Kidney epithelial cell (primary cell): Measurements from ENCODE around the gene RNASEH2B. TPM values are rescaled to one million over a fixed set of nuclear protein-coding genes. Genes with fewer than 3 reads are reported as not detected.

ENCODE experiments used
- DNase-seq: peaks from one replicate; pipeline ENCODE4 v3.0.0-alpha.2; 2010; ENCODE audit warnings: low read depth
- H3K27me3 ChIP-seq: 2 replicates; pipeline ENCODE4 v1.6.0; 2011; ENCODE audit warnings: low read length; ENCODE audit not compliant: control insufficient read depth, insufficient read depth
- H3K36me3 ChIP-seq: 2 replicates; pipeline ENCODE4 v1.5.1; 2011; ENCODE audit warnings: low read length; ENCODE audit not compliant: control insufficient read depth, insufficient read depth
- H3K4me3 ChIP-seq: 2 replicates; pipeline ENCODE4 v1.5.1; 2011; ENCODE audit warnings: low read depth, mild to moderate bottlenecking, control low read depth, low read length
- CTCF ChIP-seq: IDR thresholded peaks from 2 replicates; pipeline ENCODE4 v1.5.1; 2011; ENCODE audit warnings: mild to moderate bottlenecking, moderate library complexity, low read length, control low read depth, inconsistent platforms; ENCODE audit not compliant: insufficient read depth, poor library complexity, severe bottlenecking
- total RNA-seq: library from RNA; depleted of rRNA; stranded (reverse); fragments of >200 nt; gene quantifications from 2 replicates; pipeline ENCODE4 v1.2.3, GENCODE V29; 2015

RNASEH2B gene
- total RNA-seq, 1 donor from 2014 or later, result 26.7 TPM

DNA sequence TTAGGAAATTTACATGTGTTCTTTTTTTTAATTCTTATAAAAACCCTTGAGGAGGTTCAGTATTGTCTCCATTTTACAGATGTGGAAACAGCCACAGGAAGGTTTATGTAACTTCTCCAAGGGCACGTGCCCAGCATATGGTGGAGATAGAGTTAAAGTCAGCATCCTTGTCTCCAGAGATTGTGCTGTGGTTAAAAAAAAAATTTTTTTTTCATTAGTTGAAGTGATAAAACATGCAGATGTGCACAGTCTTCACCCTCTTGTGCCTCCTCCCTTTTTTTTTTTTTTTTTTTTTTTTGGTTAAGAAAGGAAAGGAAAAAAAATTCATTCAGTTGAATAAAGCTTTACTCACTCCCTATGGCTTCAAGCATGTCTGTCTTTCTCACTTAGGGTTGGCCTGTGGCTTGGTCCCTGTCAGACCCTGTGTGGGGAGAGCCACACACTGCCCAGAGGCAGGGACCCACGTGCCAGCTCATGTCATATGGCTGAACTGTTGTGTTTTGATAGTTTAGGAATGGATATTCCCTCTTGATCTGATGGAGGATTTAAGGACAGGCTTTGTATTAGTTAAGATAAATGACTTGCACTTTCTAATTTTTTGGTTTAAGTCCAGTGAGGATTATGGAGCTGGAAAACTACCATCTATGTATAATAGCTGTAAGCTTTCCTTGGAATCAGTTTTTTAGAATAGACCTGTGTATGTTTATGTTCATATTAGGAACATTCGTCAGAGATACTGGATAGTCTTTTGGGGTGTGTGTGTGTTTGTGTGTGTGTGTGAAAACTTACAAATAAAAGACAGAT is 19.3 kb downstream of the RNASEH2B start:
- TF ChIP-seq CTCF, result no peak
- H3K4me3 ChIP-seq, result no peak overlapping the region
- DNase-seq, result no peak
- no peaks in the 10 kb centered on the region for H3K36me3 ChIP-seq
- no peaks in the 10 kb centered on the region for H3K27me3 ChIP-seq

GRCh38 chr13:50932091-50932490 is 22.5 kb downstream of the RNASEH2B start:
- no peak for TF ChIP-seq CTCF
- H3K36me3 ChIP-seq, result no peaks in the 10 kb centered on the region
- H3K27me3 ChIP-seq, result no peaks in the 10 kb centered on the region
- no peak overlapping the region for H3K4me3 ChIP-seq
- no peak for DNase-seq

DNA sequence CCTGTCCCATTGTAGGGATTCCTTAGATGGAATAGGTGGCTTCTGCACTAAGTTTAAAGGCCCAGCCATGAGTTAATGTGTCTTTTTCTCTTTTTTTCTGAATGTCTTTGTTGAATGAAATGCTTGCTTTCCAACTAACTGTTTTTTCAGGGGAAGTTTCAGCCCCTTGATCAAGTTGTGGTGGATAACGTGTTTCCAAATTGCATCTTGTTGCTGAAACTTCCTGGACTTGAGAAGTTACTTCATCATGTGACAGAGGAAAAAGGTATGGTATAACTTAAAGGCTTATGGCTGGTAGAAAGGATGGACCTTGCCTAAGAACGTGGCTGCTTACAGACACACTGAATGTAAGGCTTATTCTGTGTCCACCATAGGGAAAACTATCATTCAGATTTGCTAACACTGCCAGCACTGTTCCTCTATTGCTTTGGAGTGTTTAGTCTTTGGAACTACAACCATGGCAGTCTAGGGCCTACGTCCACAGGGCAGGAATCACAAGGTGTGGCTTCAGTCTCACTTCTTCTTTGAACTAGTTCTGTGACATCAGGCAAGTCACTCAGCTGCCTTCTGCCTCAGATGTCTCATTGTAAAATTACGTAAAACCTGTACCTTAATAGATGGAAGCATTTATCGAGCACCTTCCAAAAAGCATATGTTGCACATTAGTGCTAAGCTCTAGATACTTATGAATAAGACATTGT is 25.3 kb downstream of the RNASEH2B start:
- no peak overlapping the region for H3K4me3 ChIP-seq
- no peaks in the 10 kb centered on the region for H3K36me3 ChIP-seq
- H3K27me3 ChIP-seq, result no peaks in the 10 kb centered on the region
- DNase-seq, result no peak
- TF ChIP-seq CTCF, result no peak

GRCh38 chr13:50936679-50937078 is 27.1 kb downstream of the RNASEH2B start:
- no peaks in the 10 kb centered on the region for H3K27me3 ChIP-seq
- no peak overlapping the region for H3K4me3 ChIP-seq
- H3K36me3 ChIP-seq, result no peaks in the 10 kb centered on the region
- TF ChIP-seq CTCF, result no peak
- no peak for DNase-seq

GRCh38 chr13:50940509-50940908 is 30.9 kb downstream of the RNASEH2B start:
- no peak for TF ChIP-seq CTCF
- no peak for DNase-seq
- Histone ChIP-seq H3K4me3 (no peak overlapping the region), H3K27me3 (no peaks in the 10 kb centered on the region), H3K36me3 (peaks cover 1% of the 10 kb centered on the region)
